K562 (cell line): Measurements from ENCODE around the gene DCAKD. TPM values are rescaled to one million over a fixed set of nuclear protein-coding genes. Genes with fewer than 3 reads are reported as not detected.
A peak's percentile ranks its signal among the peaks of the same experiment; 100 is the strongest.

Source experiments
- CBFA2T2 ChIP-seq: fragments of 450-650 bp; conservative IDR thresholded peaks from 2 replicates; pipeline ENCODE4 v1.6.1; 2017; ENCODE audit warnings: mild to moderate bottlenecking
- MCM7 ChIP-seq, 2 experiments: fragments of 450-650 bp; IDR thresholded peaks; 2 replicates each; pipeline ENCODE4 v1.6.1; 2016 to 2018
- NUFIP1 ChIP-seq: fragments of 450-650 bp; IDR thresholded peaks from 2 replicates; pipeline ENCODE4 v1.6.1; 2018; ENCODE audit not compliant: partially characterized antibody
- PRMT5 ChIP-seq: sonication (generic); formaldehyde crosslinking; IDR thresholded peaks from 2 replicates; pipeline ENCODE4 v1.5.0; 2020; ENCODE audit warnings: missing genetic modification reagents
- SIX5 ChIP-seq, 2 experiments: IDR thresholded peaks; 2 replicates each; pipeline ENCODE4 v1.6.1; 2011; ENCODE audit warnings: low read length in 2 of 2, borderline replicate concordance in 1 of 2, low read depth in 1 of 2, mild to moderate bottlenecking in 1 of 2, moderate library complexity in 1 of 2; ENCODE audit not compliant: insufficient read depth in 1 of 2
- SMARCA4 ChIP-seq: fragments of 450-650 bp; IDR thresholded peaks from 2 replicates; pipeline ENCODE4 v1.6.1; 2016
- SNIP1 ChIP-seq: fragments of 450-650 bp; IDR thresholded peaks from 2 replicates; pipeline ENCODE4 v1.7.1; 2017; ENCODE audit warnings: low read depth, mild to moderate bottlenecking
- TCFL5 ChIP-seq: fragments of 250-450 bp; sonication (Bioruptor Pico); conservative IDR thresholded peaks from 2 replicates; pipeline ENCODE4 v1.6.1; 2021; ENCODE audit warnings: mild to moderate bottlenecking, moderate library complexity, matching md5 sums
- ZKSCAN1 ChIP-seq: fragments of 150-350 bp; IDR thresholded peaks from 2 replicates; pipeline ENCODE4 v1.6.1; 2016; ENCODE audit warnings: low read depth, low read length
- ZNF282 ChIP-seq: sonication (generic); formaldehyde crosslinking; IDR thresholded peaks from 2 replicates; pipeline ENCODE4 v1.8.1; 2023; ENCODE audit warnings: missing genetic modification reagents
- polyA plus RNA-seq, 8 experiments: library from polyadenylated mRNA; depleted of rRNA in 4 of 8; stranded (reverse) in 5 of 8; unstranded in 3 of 8; fragments of >200 nt; fragmentation: Nextera tagmentation in 2 of 8; fragmentation: Illumina TruSeq in 1 of 8; extraction: Ambion mirVana in 2 of 8; extraction: Trizol in 1 of 8; gene quantifications; 2 replicates each; pipeline versions ENCODE4 v1.2.1 to v1.2.3, GENCODE V29; 2011 to 2014; ENCODE audit warnings: inconsistent platforms in 1 of 8, missing spikeins in 1 of 8
- total RNA-seq, 7 experiments: library from RNA; depleted of rRNA in 6 of 7; stranded (reverse); fragments of >200 nt in 6 of 7; fragmentation: Illumina TruSeq in 2 of 7; extraction: Trizol in 2 of 7; gene quantifications; 2 replicates each; pipeline versions ENCODE4 v1.2.1 to v1.2.3, GENCODE V29; 2011 to 2021; ENCODE audit warnings: low replicate concordance in 1 of 7
- TF ChIP-seq, protein P1 (sequence below): sonication (generic); formaldehyde crosslinking; IDR thresholded peaks from 2 replicates; pipeline ENCODE4 v1.8.0; 2022; ENCODE audit warnings: mild to moderate bottlenecking, missing genetic modification reagents
- TF ChIP-seq, protein P2 (sequence below): fragments of 450-650 bp; IDR thresholded peaks from 2 replicates; pipeline ENCODE4 v1.6.1; 2016; ENCODE audit warnings: borderline replicate concordance
- TF ChIP-seq, protein P3 (sequence below): sonication (generic); formaldehyde crosslinking; IDR thresholded peaks from 2 replicates; pipeline ENCODE4 v1.8.0; 2023; ENCODE audit warnings: mild to moderate bottlenecking, missing genetic modification reagents
- TF ChIP-seq, protein P4 (sequence below): fragments of 250-450 bp; sonication (Bioruptor Pico); IDR thresholded peaks from 2 replicates; pipeline ENCODE4 v1.5.0; 2021
- TF ChIP-seq, protein P5 (sequence below): sonication (generic); formaldehyde crosslinking; IDR thresholded peaks from 2 replicates; pipeline ENCODE4 v1.8.1; 2023; ENCODE audit warnings: mild to moderate bottlenecking, missing genetic modification reagents

DCAKD gene
- total and polyA plus RNA-seq, 9 of the 15 experiments (the other 6 are each of a cell fraction or from before 2014, with no cell fraction given) = 7.9 to 35.5 (median 21.4) TPM

DNA sequence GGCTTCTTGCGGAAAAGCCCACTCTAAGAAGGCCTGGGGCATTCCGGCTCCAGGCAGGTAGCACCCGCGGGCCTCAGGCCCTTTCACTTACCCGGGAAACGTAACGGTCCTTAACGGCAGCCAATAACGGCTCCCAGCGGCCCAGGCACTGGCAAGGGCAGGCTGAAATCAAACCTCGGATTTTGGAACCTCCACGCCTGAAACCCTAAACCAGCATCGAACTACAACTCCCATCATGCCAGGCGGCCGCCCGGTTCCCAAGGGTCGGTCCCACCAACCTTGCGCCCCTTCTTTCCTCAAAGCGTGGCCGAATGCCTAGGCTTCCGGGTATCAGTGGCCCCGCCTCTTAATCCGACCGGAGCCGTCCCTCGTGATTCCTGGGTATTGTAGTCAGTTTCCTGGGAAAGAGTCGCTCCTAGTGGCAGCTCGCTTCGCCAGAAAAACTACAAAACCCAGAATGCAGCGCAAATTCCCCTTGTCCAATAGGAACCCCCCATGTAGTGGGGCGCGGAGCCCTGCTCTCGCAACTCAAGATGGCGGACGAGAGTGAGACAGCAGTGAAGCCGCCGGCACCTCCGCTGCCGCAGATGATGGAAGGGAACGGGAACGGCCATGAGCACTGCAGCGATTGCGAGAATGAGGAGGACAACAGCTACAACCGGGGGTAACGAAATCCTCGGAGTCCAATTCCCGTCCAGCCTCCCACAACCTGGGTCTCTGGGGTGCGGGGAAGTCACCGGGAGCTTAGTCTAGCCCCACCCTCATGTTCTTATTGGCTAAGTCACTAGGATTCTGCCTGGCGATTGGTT, 9.6 kb upstream of the DCAKD start, which contains the start of gene NMT1 (continued):
- TF ChIP-seq, protein P1, sequence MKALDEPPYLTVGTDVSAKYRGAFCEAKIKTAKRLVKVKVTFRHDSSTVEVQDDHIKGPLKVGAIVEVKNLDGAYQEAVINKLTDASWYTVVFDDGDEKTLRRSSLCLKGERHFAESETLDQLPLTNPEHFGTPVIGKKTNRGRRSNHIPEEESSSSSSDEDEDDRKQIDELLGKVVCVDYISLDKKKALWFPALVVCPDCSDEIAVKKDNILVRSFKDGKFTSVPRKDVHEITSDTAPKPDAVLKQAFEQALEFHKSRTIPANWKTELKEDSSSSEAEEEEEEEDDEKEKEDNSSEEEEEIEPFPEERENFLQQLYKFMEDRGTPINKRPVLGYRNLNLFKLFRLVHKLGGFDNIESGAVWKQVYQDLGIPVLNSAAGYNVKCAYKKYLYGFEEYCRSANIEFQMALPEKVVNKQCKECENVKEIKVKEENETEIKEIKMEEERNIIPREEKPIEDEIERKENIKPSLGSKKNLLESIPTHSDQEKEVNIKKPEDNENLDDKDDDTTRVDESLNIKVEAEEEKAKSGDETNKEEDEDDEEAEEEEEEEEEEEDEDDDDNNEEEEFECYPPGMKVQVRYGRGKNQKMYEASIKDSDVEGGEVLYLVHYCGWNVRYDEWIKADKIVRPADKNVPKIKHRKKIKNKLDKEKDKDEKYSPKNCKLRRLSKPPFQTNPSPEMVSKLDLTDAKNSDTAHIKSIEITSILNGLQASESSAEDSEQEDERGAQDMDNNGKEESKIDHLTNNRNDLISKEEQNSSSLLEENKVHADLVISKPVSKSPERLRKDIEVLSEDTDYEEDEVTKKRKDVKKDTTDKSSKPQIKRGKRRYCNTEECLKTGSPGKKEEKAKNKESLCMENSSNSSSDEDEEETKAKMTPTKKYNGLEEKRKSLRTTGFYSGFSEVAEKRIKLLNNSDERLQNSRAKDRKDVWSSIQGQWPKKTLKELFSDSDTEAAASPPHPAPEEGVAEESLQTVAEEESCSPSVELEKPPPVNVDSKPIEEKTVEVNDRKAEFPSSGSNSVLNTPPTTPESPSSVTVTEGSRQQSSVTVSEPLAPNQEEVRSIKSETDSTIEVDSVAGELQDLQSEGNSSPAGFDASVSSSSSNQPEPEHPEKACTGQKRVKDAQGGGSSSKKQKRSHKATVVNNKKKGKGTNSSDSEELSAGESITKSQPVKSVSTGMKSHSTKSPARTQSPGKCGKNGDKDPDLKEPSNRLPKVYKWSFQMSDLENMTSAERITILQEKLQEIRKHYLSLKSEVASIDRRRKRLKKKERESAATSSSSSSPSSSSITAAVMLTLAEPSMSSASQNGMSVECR = peak; percentile 81
- TF ChIP-seq SIX5 (IDR thresholded peaks at IDR 0.05; ENCODE audit: borderline replicate concordance in 1 of 2, insufficient read depth in 1 of 2, low read depth in 1 of 2, low read length in 2 of 2) (peak; percentile 92 to 93), ZNF282 (no peak), CBFA2T2 (no peak), PRMT5 (no peak), ZKSCAN1 (0 out of 2 replicates have a peak, but pooled peaks have one; percentile 45), SMARCA4 (0 out of 2 replicates have a peak, but pooled peaks have one; percentile 9), NUFIP1 (no peak), MCM7 (IDR thresholded peaks at IDR 0.05) (no peak), TCFL5 (CRISPR knock-in tag) (no peak), SNIP1 (no peak)
- TF ChIP-seq, protein P2, sequence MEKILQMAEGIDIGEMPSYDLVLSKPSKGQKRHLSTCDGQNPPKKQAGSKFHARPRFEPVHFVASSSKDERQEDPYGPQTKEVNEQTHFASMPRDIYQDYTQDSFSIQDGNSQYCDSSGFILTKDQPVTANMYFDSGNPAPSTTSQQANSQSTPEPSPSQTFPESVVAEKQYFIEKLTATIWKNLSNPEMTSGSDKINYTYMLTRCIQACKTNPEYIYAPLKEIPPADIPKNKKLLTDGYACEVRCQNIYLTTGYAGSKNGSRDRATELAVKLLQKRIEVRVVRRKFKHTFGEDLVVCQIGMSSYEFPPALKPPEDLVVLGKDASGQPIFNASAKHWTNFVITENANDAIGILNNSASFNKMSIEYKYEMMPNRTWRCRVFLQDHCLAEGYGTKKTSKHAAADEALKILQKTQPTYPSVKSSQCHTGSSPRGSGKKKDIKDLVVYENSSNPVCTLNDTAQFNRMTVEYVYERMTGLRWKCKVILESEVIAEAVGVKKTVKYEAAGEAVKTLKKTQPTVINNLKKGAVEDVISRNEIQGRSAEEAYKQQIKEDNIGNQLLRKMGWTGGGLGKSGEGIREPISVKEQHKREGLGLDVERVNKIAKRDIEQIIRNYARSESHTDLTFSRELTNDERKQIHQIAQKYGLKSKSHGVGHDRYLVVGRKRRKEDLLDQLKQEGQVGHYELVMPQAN = peak; percentile 35; the same call in 1 of the 2 replicates
- TF ChIP-seq, protein P3, sequence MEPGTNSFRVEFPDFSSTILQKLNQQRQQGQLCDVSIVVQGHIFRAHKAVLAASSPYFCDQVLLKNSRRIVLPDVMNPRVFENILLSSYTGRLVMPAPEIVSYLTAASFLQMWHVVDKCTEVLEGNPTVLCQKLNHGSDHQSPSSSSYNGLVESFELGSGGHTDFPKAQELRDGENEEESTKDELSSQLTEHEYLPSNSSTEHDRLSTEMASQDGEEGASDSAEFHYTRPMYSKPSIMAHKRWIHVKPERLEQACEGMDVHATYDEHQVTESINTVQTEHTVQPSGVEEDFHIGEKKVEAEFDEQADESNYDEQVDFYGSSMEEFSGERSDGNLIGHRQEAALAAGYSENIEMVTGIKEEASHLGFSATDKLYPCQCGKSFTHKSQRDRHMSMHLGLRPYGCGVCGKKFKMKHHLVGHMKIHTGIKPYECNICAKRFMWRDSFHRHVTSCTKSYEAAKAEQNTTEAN (CRISPR knock-in tag) = no peak
- TF ChIP-seq, protein P4, sequence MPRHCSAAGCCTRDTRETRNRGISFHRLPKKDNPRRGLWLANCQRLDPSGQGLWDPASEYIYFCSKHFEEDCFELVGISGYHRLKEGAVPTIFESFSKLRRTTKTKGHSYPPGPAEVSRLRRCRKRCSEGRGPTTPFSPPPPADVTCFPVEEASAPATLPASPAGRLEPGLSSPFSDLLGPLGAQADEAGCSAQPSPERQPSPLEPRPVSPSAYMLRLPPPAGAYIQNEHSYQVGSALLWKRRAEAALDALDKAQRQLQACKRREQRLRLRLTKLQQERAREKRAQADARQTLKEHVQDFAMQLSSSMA = no peak
- TF ChIP-seq, protein P5, sequence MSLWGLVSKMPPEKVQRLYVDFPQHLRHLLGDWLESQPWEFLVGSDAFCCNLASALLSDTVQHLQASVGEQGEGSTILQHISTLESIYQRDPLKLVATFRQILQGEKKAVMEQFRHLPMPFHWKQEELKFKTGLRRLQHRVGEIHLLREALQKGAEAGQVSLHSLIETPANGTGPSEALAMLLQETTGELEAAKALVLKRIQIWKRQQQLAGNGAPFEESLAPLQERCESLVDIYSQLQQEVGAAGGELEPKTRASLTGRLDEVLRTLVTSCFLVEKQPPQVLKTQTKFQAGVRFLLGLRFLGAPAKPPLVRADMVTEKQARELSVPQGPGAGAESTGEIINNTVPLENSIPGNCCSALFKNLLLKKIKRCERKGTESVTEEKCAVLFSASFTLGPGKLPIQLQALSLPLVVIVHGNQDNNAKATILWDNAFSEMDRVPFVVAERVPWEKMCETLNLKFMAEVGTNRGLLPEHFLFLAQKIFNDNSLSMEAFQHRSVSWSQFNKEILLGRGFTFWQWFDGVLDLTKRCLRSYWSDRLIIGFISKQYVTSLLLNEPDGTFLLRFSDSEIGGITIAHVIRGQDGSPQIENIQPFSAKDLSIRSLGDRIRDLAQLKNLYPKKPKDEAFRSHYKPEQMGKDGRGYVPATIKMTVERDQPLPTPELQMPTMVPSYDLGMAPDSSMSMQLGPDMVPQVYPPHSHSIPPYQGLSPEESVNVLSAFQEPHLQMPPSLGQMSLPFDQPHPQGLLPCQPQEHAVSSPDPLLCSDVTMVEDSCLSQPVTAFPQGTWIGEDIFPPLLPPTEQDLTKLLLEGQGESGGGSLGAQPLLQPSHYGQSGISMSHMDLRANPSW = no peak
